Tibial artery (tissue), 4 donors: Measurements from ENCODE around the gene ADAMTS14.

Experiments used
- DNase-seq, 2 donors: peaks; one replicate each; pipeline ENCODE4 v3.0.0-alpha.2; 2019
- H3K27ac ChIP-seq, 2 donors: fragments of 200-600 bp; sonication (generic) in 1 of 2; 1 replicate in 1 of 2; 2 replicates in 1 of 2; pipeline ENCODE4 v1.5.1; 2018 to 2019; ENCODE audit warnings: mild to moderate bottlenecking in 1 of 2
- H3K27me3 ChIP-seq, 2 donors: fragments of 200-600 bp; sonication (generic) in 1 of 2; one replicate each; pipeline versions ENCODE4 v1.5.1 to v1.6.0; 2016 to 2019
- H3K36me3 ChIP-seq, 3 donors: fragments of 200-600 bp; sonication (generic) in 2 of 3; one replicate each; pipeline ENCODE4 v1.5.1; 2016 to 2019; ENCODE audit warnings: mild to moderate bottlenecking in 2 of 3
- H3K4me1 ChIP-seq, 4 donors: fragments of 200-600 bp; sonication (generic) in 2 of 4; 1 replicate in 3 of 4; 2 replicates in 1 of 4; pipeline ENCODE4 v1.5.1; 2016 to 2019
- H3K4me3 ChIP-seq, 2 donors: fragments of 200-600 bp; sonication (generic) in 1 of 2; 1 replicate in 1 of 2; 2 replicates in 1 of 2; pipeline ENCODE4 v1.5.1; 2018 to 2019; ENCODE audit warnings: mild to moderate bottlenecking in 2 of 2
- H3K9me3 ChIP-seq, 3 donors: fragments of 200-600 bp; sonication (generic) in 1 of 3; one replicate each; pipeline ENCODE4 v1.5.1; 2016 to 2019
- intact Hi-C: fragments of 100-400 bp; cut with DNase I; formaldehyde crosslinking; loops from one replicate; pipeline ENCODE4 v1.15.0; 2023; ENCODE audit warnings: low total_unique reads
- TF ChIP-seq, protein P1 (sequence below), 2 experiments: fragments of 200-600 bp in 1 of 2; fragments of 450-650 bp in 1 of 2; IDR thresholded peaks; one replicate each; pipeline ENCODE4 v1.5.1; 2017 to 2019; ENCODE audit warnings: antibody characterized with exemption in 2 of 2, mild to moderate bottlenecking in 1 of 2, moderate library complexity in 1 of 2

Gene ADAMTS14

DNA sequence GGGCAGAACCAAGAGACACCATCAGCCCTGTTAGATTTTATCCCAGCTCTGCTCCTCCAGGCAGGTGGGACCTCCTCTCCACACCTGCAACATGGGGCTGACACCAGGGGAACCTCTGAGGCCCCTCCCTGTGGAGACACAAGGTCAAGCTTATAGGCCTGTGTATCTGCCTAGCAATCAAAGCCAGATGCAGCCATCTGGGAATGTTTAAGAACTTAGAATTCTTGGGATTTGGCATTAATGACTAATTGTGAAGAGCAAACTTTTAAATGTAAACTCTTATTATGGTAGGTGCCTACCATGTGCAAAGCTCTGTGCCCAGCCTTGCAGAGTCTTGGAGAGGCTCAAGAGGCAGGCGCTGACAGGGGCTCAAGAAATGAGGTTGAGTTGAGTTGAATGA lies 60.7 kb downstream of the ADAMTS14 start:
- intact Hi-C loops, result no loop called here
- DNase-seq, result no peak
- H3K9me3 ChIP-seq, result no peaks in the 10 kb centered on the region

DNA sequence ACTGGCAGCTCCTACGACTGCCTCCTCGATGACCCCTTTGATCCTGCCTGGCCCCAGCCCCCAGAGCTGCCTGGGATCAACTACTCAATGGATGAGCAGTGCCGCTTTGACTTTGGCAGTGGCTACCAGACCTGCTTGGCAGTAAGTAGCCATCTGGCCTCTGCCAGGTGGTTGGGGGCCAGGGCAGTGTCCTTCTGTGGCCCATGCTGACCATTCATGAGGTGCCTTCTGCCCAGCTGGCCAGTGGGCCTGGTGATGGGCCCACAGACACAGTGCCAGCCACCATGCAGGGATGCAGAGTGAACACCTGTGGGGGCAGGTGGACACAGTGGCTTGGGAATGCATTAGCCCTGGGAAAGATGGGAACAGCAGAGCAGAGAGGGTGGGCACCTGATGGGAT lies 62.9 kb downstream of the ADAMTS14 start:
- TF ChIP-seq, protein P1, sequence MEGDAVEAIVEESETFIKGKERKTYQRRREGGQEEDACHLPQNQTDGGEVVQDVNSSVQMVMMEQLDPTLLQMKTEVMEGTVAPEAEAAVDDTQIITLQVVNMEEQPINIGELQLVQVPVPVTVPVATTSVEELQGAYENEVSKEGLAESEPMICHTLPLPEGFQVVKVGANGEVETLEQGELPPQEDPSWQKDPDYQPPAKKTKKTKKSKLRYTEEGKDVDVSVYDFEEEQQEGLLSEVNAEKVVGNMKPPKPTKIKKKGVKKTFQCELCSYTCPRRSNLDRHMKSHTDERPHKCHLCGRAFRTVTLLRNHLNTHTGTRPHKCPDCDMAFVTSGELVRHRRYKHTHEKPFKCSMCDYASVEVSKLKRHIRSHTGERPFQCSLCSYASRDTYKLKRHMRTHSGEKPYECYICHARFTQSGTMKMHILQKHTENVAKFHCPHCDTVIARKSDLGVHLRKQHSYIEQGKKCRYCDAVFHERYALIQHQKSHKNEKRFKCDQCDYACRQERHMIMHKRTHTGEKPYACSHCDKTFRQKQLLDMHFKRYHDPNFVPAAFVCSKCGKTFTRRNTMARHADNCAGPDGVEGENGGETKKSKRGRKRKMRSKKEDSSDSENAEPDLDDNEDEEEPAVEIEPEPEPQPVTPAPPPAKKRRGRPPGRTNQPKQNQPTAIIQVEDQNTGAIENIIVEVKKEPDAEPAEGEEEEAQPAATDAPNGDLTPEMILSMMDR (IDR thresholded peaks at IDR 0.05), result no peak
- Histone ChIP-seq H3K36me3 (no peaks in the 10 kb centered on the region), H3K27ac (no peak overlapping the region), H3K4me3 (no peak overlapping the region), H3K27me3 (no peaks in the 10 kb centered on the region), H3K4me1 (no peaks in the 10 kb centered on the region), H3K9me3 (no peaks in the 10 kb centered on the region)
- intact Hi-C loops, result no loop called here
- DNase-seq, result no peak

More for the DNA sequence above, 60.7 kb downstream of the ADAMTS14 start:
- no peaks in the 10 kb centered on the region for H3K4me1 ChIP-seq
- no peaks in the 10 kb centered on the region for H3K36me3 ChIP-seq
- H3K4me3 ChIP-seq, result no peak overlapping the region
- TF ChIP-seq, protein P1 (IDR thresholded peaks at IDR 0.05), result no peak
- no peak overlapping the region for H3K27ac ChIP-seq
- no peaks in the 10 kb centered on the region for H3K27me3 ChIP-seq

DNA sequence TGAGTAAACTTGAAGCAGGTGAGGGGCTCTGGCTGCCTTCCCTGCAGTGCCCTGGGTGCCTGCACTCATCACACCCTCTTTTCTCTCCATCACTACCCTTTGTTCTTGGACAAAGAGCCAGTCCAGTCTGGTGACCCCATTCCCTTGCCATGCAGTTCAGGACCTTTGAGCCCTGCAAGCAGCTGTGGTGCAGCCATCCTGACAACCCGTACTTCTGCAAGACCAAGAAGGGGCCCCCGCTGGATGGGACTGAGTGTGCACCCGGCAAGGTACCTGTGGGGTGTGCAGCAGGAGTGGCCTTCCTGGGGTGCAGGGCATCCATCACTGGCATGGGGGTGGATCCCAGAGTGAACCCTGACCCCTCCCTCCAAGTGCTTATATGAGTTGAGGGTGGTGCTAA lies 64.2 kb downstream of the ADAMTS14 start:
- no peak for DNase-seq
- no peak overlapping the region for H3K27ac ChIP-seq
- intact Hi-C loops, result no loop called here
- H3K4me1 ChIP-seq, result no peaks in the 10 kb centered on the region
- TF ChIP-seq, protein P1 (IDR thresholded peaks at IDR 0.05), result no peak
- H3K9me3 ChIP-seq, result no peaks in the 10 kb centered on the region
- H3K36me3 ChIP-seq, result no peaks in the 10 kb centered on the region
- no peak overlapping the region for H3K4me3 ChIP-seq
- no peaks in the 10 kb centered on the region for H3K27me3 ChIP-seq

DNA sequence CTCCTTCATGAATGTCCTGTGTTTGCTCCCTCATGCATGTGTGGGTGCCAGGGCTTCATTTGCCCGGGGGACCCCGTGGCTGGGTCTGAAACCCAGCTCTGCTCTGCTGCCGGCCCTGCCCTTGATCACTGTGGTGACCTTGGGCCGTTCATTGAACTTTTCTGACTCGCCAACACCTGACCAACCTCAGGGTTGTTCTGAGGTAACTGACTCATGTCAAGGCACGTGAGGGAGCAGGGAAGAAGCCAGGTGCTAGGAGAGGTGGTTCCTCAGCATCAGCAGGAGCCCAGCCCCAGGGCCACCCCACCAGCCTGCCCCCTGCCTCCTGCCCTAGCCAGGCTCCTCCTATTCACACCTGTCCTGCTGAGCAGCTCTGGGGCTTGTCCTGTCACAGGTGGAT lies 64.9 kb downstream of the ADAMTS14 start:
- H3K4me3 ChIP-seq, result no peak overlapping the region
- no peak overlapping the region for H3K27ac ChIP-seq
- intact Hi-C loops, result no loop called here
- no peak for DNase-seq
- H3K9me3 ChIP-seq, result no peaks in the 10 kb centered on the region
- H3K36me3 ChIP-seq, result no peaks in the 10 kb centered on the region
- TF ChIP-seq, protein P1 (IDR thresholded peaks at IDR 0.05), result no peak
- no peaks in the 10 kb centered on the region for H3K27me3 ChIP-seq
- peaks cover 0 to 3% (median 0%) of the 10 kb centered on the region in 4 donors for H3K4me1 ChIP-seq

DNA sequence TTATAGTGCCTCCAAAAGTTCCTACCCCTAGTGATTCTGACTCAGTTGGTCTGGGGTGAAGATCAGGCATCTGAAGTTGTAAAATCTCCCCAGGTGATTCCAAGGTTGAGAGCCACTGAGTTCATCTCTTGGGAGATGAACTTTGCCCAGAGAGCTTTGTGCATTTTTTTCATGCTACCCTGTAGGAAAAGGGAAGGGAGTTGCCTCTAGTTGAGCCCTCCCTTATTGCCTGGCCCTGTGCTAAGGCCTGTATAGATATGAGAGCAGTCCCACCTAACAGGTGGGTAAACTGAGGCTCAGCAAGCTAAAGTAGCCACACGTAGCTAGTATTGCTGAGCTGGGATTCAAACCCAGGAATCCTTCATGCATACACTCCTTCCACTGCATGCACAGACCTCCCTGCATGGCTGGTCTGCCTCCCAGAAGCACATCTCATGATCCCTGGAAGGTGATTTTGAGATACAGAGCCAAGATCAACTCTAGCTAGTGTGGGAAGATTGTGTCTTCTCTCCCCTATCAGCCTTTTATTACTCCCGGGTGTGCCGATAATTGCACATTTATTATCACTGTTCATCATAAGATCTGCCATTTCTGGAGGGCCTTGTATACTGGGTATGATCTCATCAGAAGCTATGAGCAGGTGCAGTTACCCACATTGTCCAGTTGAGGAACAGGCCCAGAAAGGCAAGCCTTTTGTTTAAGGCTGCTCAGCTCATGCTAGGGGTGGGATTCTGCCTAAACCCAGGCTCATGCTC lies 65.9 kb downstream of the ADAMTS14 start:
- TF ChIP-seq, protein P1 (IDR thresholded peaks at IDR 0.05), result no peak
- Histone ChIP-seq H3K4me3 (no peak overlapping the region), H3K27me3 (no peaks in the 10 kb centered on the region), H3K4me1 (peaks cover 0 to 10% (median 3%) of the 10 kb centered on the region in 4 donors), H3K27ac (no peak overlapping the region), H3K36me3 (no peaks in the 10 kb centered on the region), H3K9me3 (no peaks in the 10 kb centered on the region)
- intact Hi-C loops, result no loop called here
- DNase-seq, result no peak
